NB4 (cell line): ENCODE results near the gene AMH.

ENCODE experiments used
- DNase-seq: peaks from one replicate; pipeline ENCODE4 v3.0.0; 2010; ENCODE audit warnings: low read depth
- H3K4me3 ChIP-seq: one replicate; pipeline ENCODE4 v1.5.1; 2011; ENCODE audit warnings: mild to moderate bottlenecking, low read depth, low read length, moderate library complexity
- MAX ChIP-seq: IDR thresholded peaks from 2 replicates; pipeline ENCODE4 v1.6.1; 2011; ENCODE audit warnings: low read depth, low read length
- MYC ChIP-seq: IDR thresholded peaks from 2 replicates; pipeline ENCODE4 v1.6.1; 2011; ENCODE audit warnings: low read depth, low read length
- POLR2A ChIP-seq: IDR thresholded peaks from 2 replicates; pipeline ENCODE4 v1.6.1; 2011; ENCODE audit warnings: mild to moderate bottlenecking; ENCODE audit not compliant: insufficient read length; ENCODE audit errors: extremely low read depth
- TF ChIP-seq, protein P1 (sequence below): IDR thresholded peaks from one replicate; pipeline ENCODE4 v1.5.1; 2012; ENCODE audit warnings: low read depth, low read length

The AMH gene

DNA sequence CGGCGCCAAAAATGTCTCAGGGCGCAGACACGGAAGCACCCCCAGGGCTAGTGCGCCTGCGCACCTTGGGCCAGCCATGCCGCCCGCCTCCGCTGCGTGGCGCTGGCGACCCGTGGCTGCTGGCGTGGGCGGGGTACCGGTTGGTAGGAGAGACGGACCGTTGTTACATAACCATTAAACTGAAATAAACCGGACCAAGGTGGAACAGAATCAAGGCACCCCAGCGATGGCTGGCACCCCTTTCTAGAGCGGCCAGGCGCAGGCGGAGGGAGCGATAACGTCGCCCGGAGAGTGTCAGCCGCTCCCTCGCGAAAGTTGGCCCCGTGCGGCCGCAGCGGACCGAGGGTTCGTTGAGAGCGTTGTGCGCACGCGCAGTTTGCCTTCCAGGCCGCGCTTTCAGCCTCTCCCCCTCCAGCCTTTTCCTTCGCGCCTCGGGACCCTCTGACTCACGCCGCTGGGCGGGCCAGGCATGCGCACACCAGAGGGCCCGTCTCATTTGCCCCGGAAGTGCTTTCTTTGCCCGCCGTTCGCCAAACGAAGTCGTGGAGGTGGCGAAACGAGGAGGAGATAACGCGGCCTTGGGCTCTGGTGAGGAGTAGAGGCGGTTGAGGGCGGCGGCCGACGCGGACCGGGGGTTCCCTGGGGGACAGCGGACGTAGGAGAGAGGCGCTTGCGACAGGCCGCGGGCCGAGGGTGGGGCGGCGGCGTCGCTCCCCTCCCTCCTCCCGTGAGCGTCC, 12.6 kb upstream of the AMH start, which contains the start of the genes PLEKHJ1 and SF3A2:
PLEKHJ1 (minus strand) TSS at position 16 of the 737 bp plus-strand sequence. CDS start 81 bp downstream, outside the sequence.
SF3A2 (plus strand) TSS at position 511 of the 737 bp plus-strand sequence. CDS start 6,595 bp downstream, outside the sequence.
- peak; percentile 94 for DNase-seq
- H3K4me3 ChIP-seq, result peak within 1 kb of the TSS; percentile 76
- TF ChIP-seq, protein P1, sequence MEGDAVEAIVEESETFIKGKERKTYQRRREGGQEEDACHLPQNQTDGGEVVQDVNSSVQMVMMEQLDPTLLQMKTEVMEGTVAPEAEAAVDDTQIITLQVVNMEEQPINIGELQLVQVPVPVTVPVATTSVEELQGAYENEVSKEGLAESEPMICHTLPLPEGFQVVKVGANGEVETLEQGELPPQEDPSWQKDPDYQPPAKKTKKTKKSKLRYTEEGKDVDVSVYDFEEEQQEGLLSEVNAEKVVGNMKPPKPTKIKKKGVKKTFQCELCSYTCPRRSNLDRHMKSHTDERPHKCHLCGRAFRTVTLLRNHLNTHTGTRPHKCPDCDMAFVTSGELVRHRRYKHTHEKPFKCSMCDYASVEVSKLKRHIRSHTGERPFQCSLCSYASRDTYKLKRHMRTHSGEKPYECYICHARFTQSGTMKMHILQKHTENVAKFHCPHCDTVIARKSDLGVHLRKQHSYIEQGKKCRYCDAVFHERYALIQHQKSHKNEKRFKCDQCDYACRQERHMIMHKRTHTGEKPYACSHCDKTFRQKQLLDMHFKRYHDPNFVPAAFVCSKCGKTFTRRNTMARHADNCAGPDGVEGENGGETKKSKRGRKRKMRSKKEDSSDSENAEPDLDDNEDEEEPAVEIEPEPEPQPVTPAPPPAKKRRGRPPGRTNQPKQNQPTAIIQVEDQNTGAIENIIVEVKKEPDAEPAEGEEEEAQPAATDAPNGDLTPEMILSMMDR, result peak; percentile 71
- TF ChIP-seq POLR2A, result peak; percentile 45
- TF ChIP-seq MAX, result peak; percentile 64; the same call in 1 of the 2 replicates
- TF ChIP-seq MYC, result peak; percentile 80

GRCh38 chr19:2237051-2237868, 11.9 kb upstream of the AMH start:
- H3K4me3 ChIP-seq, result peak overlapping the region; percentile 76
- TF ChIP-seq MYC (no peak; the same call in 1 of the 2 replicates), POLR2A (no peak)
- TF ChIP-seq, protein P1, result no peak
- DNase-seq, result no peak

DNA sequence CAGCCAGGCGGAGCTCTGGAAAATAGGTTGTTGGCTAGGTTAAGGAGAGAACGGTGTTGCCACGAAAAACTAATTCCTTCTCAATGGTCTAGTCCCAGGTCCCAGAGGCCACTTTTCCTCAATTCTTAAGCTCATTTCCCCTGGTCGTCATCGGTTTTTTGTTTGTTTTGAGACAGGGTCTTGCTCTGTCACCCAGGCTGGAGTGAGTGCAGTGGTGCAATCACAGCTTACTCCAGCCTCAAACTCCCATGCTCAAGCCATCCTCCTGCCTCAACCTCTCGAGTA, 11.3 kb upstream of the AMH start:
- no peak for DNase-seq
- peak overlapping the region; percentile 76 for H3K4me3 ChIP-seq
- TF ChIP-seq MAX, result no peak
- no peak for TF ChIP-seq POLR2A
- TF ChIP-seq MYC, result no peak

DNA sequence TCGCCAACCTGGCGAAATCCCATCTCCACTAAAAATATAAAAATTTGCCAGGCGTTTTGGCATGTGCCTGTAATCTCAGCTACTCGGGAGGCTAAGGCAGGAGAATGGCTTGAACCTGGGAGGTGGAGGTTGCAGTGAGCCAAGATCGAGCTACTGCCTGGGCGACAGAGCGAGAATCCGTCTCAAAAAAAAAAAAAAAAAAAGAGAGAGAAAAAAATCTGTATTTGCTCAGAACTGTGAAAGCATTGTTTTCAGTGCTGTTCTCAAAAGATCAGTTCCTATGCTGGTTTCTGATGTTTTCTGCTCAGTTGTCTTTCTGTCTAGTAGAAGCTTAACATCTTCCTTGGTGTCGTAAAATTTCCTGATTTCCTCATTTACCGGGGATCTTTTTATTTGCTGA, 9.9 kb upstream of the AMH start:
- H3K4me3 ChIP-seq, result peak overlapping the region; percentile 76
- no peak for DNase-seq
- TF ChIP-seq, protein P1, result no peak
- TF ChIP-seq MAX (no peak), MYC (no peak), POLR2A (no peak)

- DNase-seq, result peak; percentile 33
- no peak for TF ChIP-seq MYC
- TF ChIP-seq POLR2A, result no peak
- TF ChIP-seq, protein P1, result no peak
- no peak for TF ChIP-seq MAX
- peak overlapping the region; percentile 76 for H3K4me3 ChIP-seq
These were observed 9.1 kb upstream of the AMH start for GRCh38 chr19:2239771-2240770.
